RWPE1 (cell line): ENCODE results near the gene CRMP1.

ENCODE experiments used
- CTCF ChIA-PET: fragments of 350-600 bp; sonication (Branson Sonifier 250); formaldehyde crosslinking; extraction: SDS; loops from one replicate; lab custom pipeline; 2021; lab: Yijun Ruan, JAX
- POLR2A ChIA-PET: fragments of 400-600 bp; formaldehyde crosslinking; extraction: SDS; loops from one replicate; lab custom pipeline; 2020; ENCODE audit warnings: antibody characterized with exemption; ENCODE audit not compliant: low non-redundant PET; lab: Yijun Ruan, JAX
- DNase-seq: peaks from one replicate; pipeline ENCODE4 v3.0.0; 2012; ENCODE audit warnings: low spot score
- H3K27ac ChIP-seq: fragments of 450-650 bp; 2 replicates; pipeline ENCODE4 v1.5.1; 2017
- CTCF ChIP-seq: fragments of 450-650 bp; conservative IDR thresholded peaks from 2 replicates; pipeline ENCODE4 v1.5.1; 2017; ENCODE audit warnings: low read depth, mild to moderate bottlenecking

CRMP1 gene

GRCh38 chr4:5887361-5888221, 5.3 kb downstream of the CRMP1 start:
- ChIA-PET CTCF (no interaction called here), POLR2A (no interaction called here)
- no peak for TF ChIP-seq CTCF
- DNase-seq: no peak
- H3K27ac ChIP-seq: no peak overlapping the region

GRCh38 chr4:5887011-5887360, 5.9 kb downstream of the CRMP1 start:
- POLR2A ChIA-PET: no interaction called here
- CTCF ChIA-PET: no interaction called here
- DNase-seq: no peak
- H3K27ac ChIP-seq: no peak overlapping the region
- TF ChIP-seq CTCF: no peak

- ChIA-PET CTCF (interaction anchor here (0.6 kb wide), 1 partner anchor 751 kb away, joined by 3 read pairs; no protein-coding TSS in a partner anchor), POLR2A (no interaction called here)
- no peak for DNase-seq
- H3K27ac ChIP-seq: no peak overlapping the region
- no peak for TF ChIP-seq CTCF
Measured at GRCh38 chr4:5885733-5886132, 7.2 kb downstream of the CRMP1 start.

GRCh38 chr4:5884796-5885195, 8.1 kb downstream of the CRMP1 start:
- ChIA-PET POLR2A (no interaction called here), CTCF (no interaction called here)
- H3K27ac ChIP-seq: no peak overlapping the region
- DNase-seq: no peak
- TF ChIP-seq CTCF: no peak

- CTCF ChIA-PET: no interaction called here
- no peak for TF ChIP-seq CTCF
- no peak overlapping the region for H3K27ac ChIP-seq
- DNase-seq: no peak
- POLR2A ChIA-PET: no interaction called here
Measured at GRCh38 chr4:5883916-5884315, 9.0 kb downstream of the CRMP1 start.

- ChIA-PET POLR2A (no interaction called here), CTCF (no interaction called here)
- no peak for DNase-seq
- no peak for TF ChIP-seq CTCF
- no peak overlapping the region for H3K27ac ChIP-seq
Measured at GRCh38 chr4:5882947-5883346, 9.9 kb downstream of the CRMP1 start.
